ENCODE measurements around the gene TMEM240.

The TMEM240 gene

GRCh38 chr1:1490633-1491230 lies 49.7 kb downstream of the TMEM240 start:
- H3K79me1 ChIP-seq (ENCODE audit: low read depth, low read length): peaks cover 3% of the 10 kb centered on the region
- no peak overlapping the region for H2BK120ac ChIP-seq (ENCODE audit: low read depth, low read length)
- H2BK5ac ChIP-seq (ENCODE audit: low read length): no peak overlapping the region
- no peaks in the 10 kb centered on the region for H3K4me1 ChIP-seq (ENCODE audit: control insufficient read depth in 2 of 2, insufficient read depth in 1 of 2, low read depth in 1 of 2, low read length in 2 of 2)
- no peak overlapping the region for H3K9ac ChIP-seq (ENCODE audit: low read depth, low read length, poor library complexity)
- H4K8ac ChIP-seq (ENCODE audit: low read depth, low read length): no peak overlapping the region
- no peak overlapping the region for H3K23ac ChIP-seq (ENCODE audit: low read depth, low read length, poor library complexity)
- H3K9me3 ChIP-seq (replicated peaks in 1 of 2; ENCODE audit: control insufficient read depth in 2 of 2, insufficient read depth in 1 of 2, low read depth in 1 of 2, low read length in 2 of 2): peaks cover 3 to 20% of the 10 kb centered on the region in 2 donors
- H3K27ac ChIP-seq (replicated peaks; ENCODE audit: low read length): no peak overlapping the region
- no peak overlapping the region for H3K4me2 ChIP-seq (ENCODE audit: insufficient read depth, low read length, poor library complexity, severe bottlenecking)
- H3K18ac ChIP-seq (ENCODE audit: low read length): no peak overlapping the region
- H2AFZ ChIP-seq (ENCODE audit: low read length): no peak overlapping the region
- DNase-seq (ENCODE audit: low spot score): no peak
- peaks cover 28 to 76% of the 10 kb centered on the region in 2 donors for H3K36me3 ChIP-seq (replicated peaks in 1 of 2; ENCODE audit: control insufficient read depth in 2 of 2, insufficient read depth in 2 of 2, low read length in 2 of 2)
- no peak overlapping the region for H2AK5ac ChIP-seq (ENCODE audit: low read depth, low read length)
- WGBS, 2 donors (ENCODE audit: extremely low coverage in 2 of 2, insufficient read length in 2 of 2, insufficient replicate concordance in 1 of 2): no CpG with 5 or more reads among the region's 25 CpGs
- no peak overlapping the region for H3K4me3 ChIP-seq (ENCODE audit: low read length in 2 of 2)
- H3K4ac ChIP-seq (ENCODE audit: low read length): no peak overlapping the region
- H2BK12ac ChIP-seq (ENCODE audit: low read length): no peak overlapping the region
- no peaks in the 10 kb centered on the region for H3K27me3 ChIP-seq (ENCODE audit: control insufficient read depth in 3 of 3, insufficient read depth in 3 of 3, low read depth in 1 of 3, low read length in 3 of 3)
- H2BK15ac ChIP-seq (ENCODE audit: low read length): no peak overlapping the region
- H4K91ac ChIP-seq (ENCODE audit: low read depth, low read length, poor library complexity): no peak overlapping the region
- H3K14ac ChIP-seq (ENCODE audit: low read length): no peak overlapping the region

- H2BK5ac ChIP-seq (ENCODE audit: low read length): no peak overlapping the region
- peaks cover 3% of the 10 kb centered on the region for H3K79me1 ChIP-seq (ENCODE audit: low read depth, low read length)
- H3K27ac ChIP-seq (replicated peaks; ENCODE audit: low read length): no peak overlapping the region
- no peak overlapping the region for H2AFZ ChIP-seq (ENCODE audit: low read length)
- no peak overlapping the region for H3K4me2 ChIP-seq (ENCODE audit: insufficient read depth, low read length, poor library complexity, severe bottlenecking)
- no CpG with 5 or more reads among the region's 19 CpGs for WGBS, 2 donors (ENCODE audit: extremely low coverage in 2 of 2, insufficient read length in 2 of 2, insufficient replicate concordance in 1 of 2)
- no peak overlapping the region for H2BK12ac ChIP-seq (ENCODE audit: low read length)
- H2BK120ac ChIP-seq (ENCODE audit: low read depth, low read length): no peak overlapping the region
- H3K18ac ChIP-seq (ENCODE audit: low read length): no peak overlapping the region
- no peak overlapping the region for H3K14ac ChIP-seq (ENCODE audit: low read length)
- DNase-seq (ENCODE audit: low spot score): no peak
- no peak overlapping the region for H3K23ac ChIP-seq (ENCODE audit: low read depth, low read length, poor library complexity)
- H2BK15ac ChIP-seq (ENCODE audit: low read length): no peak overlapping the region
- H2AK5ac ChIP-seq (ENCODE audit: low read depth, low read length): no peak overlapping the region
- H3K4me1 ChIP-seq (ENCODE audit: control insufficient read depth in 2 of 2, insufficient read depth in 1 of 2, low read depth in 1 of 2, low read length in 2 of 2): no peaks in the 10 kb centered on the region
- no peak overlapping the region for H4K8ac ChIP-seq (ENCODE audit: low read depth, low read length)
- no peak overlapping the region for H4K91ac ChIP-seq (ENCODE audit: low read depth, low read length, poor library complexity)
- no peaks in the 10 kb centered on the region for H3K27me3 ChIP-seq (ENCODE audit: control insufficient read depth in 3 of 3, insufficient read depth in 3 of 3, low read depth in 1 of 3, low read length in 3 of 3)
- H3K4ac ChIP-seq (ENCODE audit: low read length): no peak overlapping the region
- H3K9me3 ChIP-seq (replicated peaks in 1 of 2; ENCODE audit: control insufficient read depth in 2 of 2, insufficient read depth in 1 of 2, low read depth in 1 of 2, low read length in 2 of 2): peaks cover 3 to 20% of the 10 kb centered on the region in 2 donors
- no peak overlapping the region for H3K9ac ChIP-seq (ENCODE audit: low read depth, low read length, poor library complexity)
- H3K4me3 ChIP-seq (ENCODE audit: low read length in 2 of 2): no peak overlapping the region
- H3K36me3 ChIP-seq (replicated peaks in 1 of 2; ENCODE audit: control insufficient read depth in 2 of 2, insufficient read depth in 2 of 2, low read length in 2 of 2): peaks cover 26 to 70% of the 10 kb centered on the region in 2 donors
Observed at GRCh38 chr1:1489861-1490260, 50.6 kb downstream of the TMEM240 start.

- Histone ChIP-seq H3K27me3 (ENCODE audit: control insufficient read depth in 3 of 3, insufficient read depth in 3 of 3, low read depth in 1 of 3, low read length in 3 of 3) (no peaks in the 10 kb centered on the region), H2BK5ac (ENCODE audit: low read length) (no peak overlapping the region), H3K4me1 (ENCODE audit: control insufficient read depth in 2 of 2, insufficient read depth in 1 of 2, low read depth in 1 of 2, low read length in 2 of 2) (no peaks in the 10 kb centered on the region), H2BK15ac (ENCODE audit: low read length) (no peak overlapping the region), H3K79me1 (ENCODE audit: low read depth, low read length) (no peaks in the 10 kb centered on the region), H3K4ac (ENCODE audit: low read length) (no peak overlapping the region), H3K14ac (ENCODE audit: low read length) (no peak overlapping the region), H3K36me3 (replicated peaks in 1 of 2; ENCODE audit: control insufficient read depth in 2 of 2, insufficient read depth in 2 of 2, low read length in 2 of 2) (peaks cover 24 to 74% of the 10 kb centered on the region in 2 donors), H3K9me3 (replicated peaks in 1 of 2; ENCODE audit: control insufficient read depth in 2 of 2, insufficient read depth in 1 of 2, low read depth in 1 of 2, low read length in 2 of 2) (peaks cover 3 to 20% of the 10 kb centered on the region in 2 donors), H2AFZ (ENCODE audit: low read length) (no peak overlapping the region), H2AK5ac (ENCODE audit: low read depth, low read length) (no peak overlapping the region), H3K18ac (ENCODE audit: low read length) (no peak overlapping the region), H3K27ac (replicated peaks; ENCODE audit: low read length) (no peak overlapping the region), H3K4me2 (ENCODE audit: insufficient read depth, low read length, poor library complexity, severe bottlenecking) (no peak overlapping the region), H3K23ac (ENCODE audit: low read depth, low read length, poor library complexity) (no peak overlapping the region), H3K9ac (ENCODE audit: low read depth, low read length, poor library complexity) (no peak overlapping the region), H4K8ac (ENCODE audit: low read depth, low read length) (no peak overlapping the region), H3K4me3 (ENCODE audit: low read length in 2 of 2) (no peak overlapping the region), H4K91ac (ENCODE audit: low read depth, low read length, poor library complexity) (no peak overlapping the region), H2BK12ac (ENCODE audit: low read length) (no peak overlapping the region), H2BK120ac (ENCODE audit: low read depth, low read length) (no peak overlapping the region)
- DNase-seq (ENCODE audit: low spot score): no peak
- WGBS, 2 donors (ENCODE audit: extremely low coverage in 2 of 2, insufficient read length in 2 of 2, insufficient replicate concordance in 1 of 2): no CpG with 5 or more reads among the region's 16 CpGs
Observed at GRCh38 chr1:1489231-1489630, 51.2 kb downstream of the TMEM240 start.

- no CpG with 5 or more reads among the region's 18 CpGs for WGBS, 2 donors (ENCODE audit: extremely low coverage in 2 of 2, insufficient read length in 2 of 2, insufficient replicate concordance in 1 of 2)
Observed at GRCh38 chr1:1487701-1488100, 52.7 kb downstream of the TMEM240 start.

More at GRCh38 chr1:1487701-1488100, 52.7 kb downstream of the TMEM240 start:
- H3K9me3 ChIP-seq (replicated peaks in 1 of 2; ENCODE audit: control insufficient read depth in 2 of 2, insufficient read depth in 1 of 2, low read depth in 1 of 2, low read length in 2 of 2): peaks cover 3 to 15% of the 10 kb centered on the region in 2 donors
- no peak overlapping the region for H3K4me2 ChIP-seq (ENCODE audit: insufficient read depth, low read length, poor library complexity, severe bottlenecking)
- H2BK15ac ChIP-seq (ENCODE audit: low read length): no peak overlapping the region
- no peak overlapping the region for H3K27ac ChIP-seq (replicated peaks; ENCODE audit: low read length)
- no peak overlapping the region for H2AK5ac ChIP-seq (ENCODE audit: low read depth, low read length)
- peak overlapping the region; percentile 55 for H3K23ac ChIP-seq (ENCODE audit: low read depth, low read length, poor library complexity)
- no peaks in the 10 kb centered on the region for H3K79me1 ChIP-seq (ENCODE audit: low read depth, low read length)
- H3K9ac ChIP-seq (ENCODE audit: low read depth, low read length, poor library complexity): no peak overlapping the region
- no peak overlapping the region for H3K14ac ChIP-seq (ENCODE audit: low read length)
- no peak overlapping the region for H4K91ac ChIP-seq (ENCODE audit: low read depth, low read length, poor library complexity)
- H4K8ac ChIP-seq (ENCODE audit: low read depth, low read length): peak overlapping the region; percentile 65
- no peak for DNase-seq (ENCODE audit: low spot score)
- no peaks in the 10 kb centered on the region for H3K4me1 ChIP-seq (ENCODE audit: control insufficient read depth in 2 of 2, insufficient read depth in 1 of 2, low read depth in 1 of 2, low read length in 2 of 2)
- no peak overlapping the region for H2BK5ac ChIP-seq (ENCODE audit: low read length)
- H2BK12ac ChIP-seq (ENCODE audit: low read length): no peak overlapping the region
- H3K4me3 ChIP-seq (ENCODE audit: low read length in 2 of 2): no peak overlapping the region
- no peak overlapping the region for H2BK120ac ChIP-seq (ENCODE audit: low read depth, low read length)
- H2AFZ ChIP-seq (ENCODE audit: low read length): no peak overlapping the region
- peaks cover 26 to 78% of the 10 kb centered on the region in 2 donors for H3K36me3 ChIP-seq (replicated peaks in 1 of 2; ENCODE audit: control insufficient read depth in 2 of 2, insufficient read depth in 2 of 2, low read length in 2 of 2)
- no peaks in the 10 kb centered on the region for H3K27me3 ChIP-seq (ENCODE audit: control insufficient read depth in 3 of 3, insufficient read depth in 3 of 3, low read depth in 1 of 3, low read length in 3 of 3)
- H3K18ac ChIP-seq (ENCODE audit: low read length): no peak overlapping the region
- H3K4ac ChIP-seq (ENCODE audit: low read length): no peak overlapping the region
